ENCODE data around the gene TDRD10.

- TF ChIP-seq CTCF (IDR thresholded peaks at IDR 0.05) = no peak
- TF ChIP-seq EZH2 (IDR thresholded peaks at IDR 0.05; ENCODE audit: borderline replicate concordance, insufficient read depth, low read depth, low read length, poor library complexity, severe bottlenecking) = no peak
These were observed 80.9 kb downstream of the TDRD10 start for GRCh38 chr1:154582885-154583284.

All from B cell (primary cell).